HCT116 (cell line): ENCODE data around the gene PTHLH. TPM values are rescaled to one million over a fixed set of nuclear protein-coding genes. Genes with fewer than 3 reads are reported as not detected.

ENCODE experiments used
- ATAC-seq: fragments of 200-7000 bp; cut with Tn5 transposase; 2 replicates; pipeline ENCODE4 v1.9.1; 2020; ENCODE audit warnings: mild to moderate bottlenecking, moderate library complexity
- BruUV-seq: library from RNA; stranded (reverse); fragments of 400-500 nt; replicated peaks from 2 replicates; lab custom pipeline; 2021; lab: Mats Ljungman, UMichigan
- CTCF ChIA-PET: fragments of 300-600 bp; sonication (Branson Sonifier 250); formaldehyde crosslinking; loops from one replicate; lab custom pipeline; 2021; ENCODE audit warnings: antibody characterized with exemption; lab: Charles Lee
- POLR2A ChIA-PET: fragments of 300-600, 350-600 bp; sonication (Branson Sonifier 250); formaldehyde crosslinking; loops from one replicate; lab custom pipeline; 2021; ENCODE audit warnings: antibody characterized with exemption; lab: Charles Lee
- RAD21 ChIA-PET, 2 experiments: fragments of 300-600 bp; sonication (Branson Sonifier 250); formaldehyde crosslinking; loops; one replicate each; lab custom pipeline; 2023; ENCODE audit warnings: low total read pairs in 2 of 2; ENCODE audit not compliant: uncharacterized antibody in 2 of 2, unreplicated experiment in 2 of 2, low non-redundant PET in 1 of 2; lab: Charles Lee
- DNase-seq: peaks from one replicate; pipeline ENCODE4 v3.0.0-alpha.2; 2010; ENCODE audit warnings: low read depth, low spot score
- H2AFZ ChIP-seq: fragments of 200-600 bp; shearing (Covaris generic), sonication (generic); 2 replicates; pipeline ENCODE4 v1.6.1; 2017; ENCODE audit warnings: low read depth, mixed run types, mixed read lengths, antibody characterized with exemption, low read length; ENCODE audit not compliant: poor library complexity, severe bottlenecking
- H3K27ac ChIP-seq: 2 replicates; pipeline ENCODE4 v1.5.1; 2012; ENCODE audit warnings: low read depth, low read length
- H3K27me3 ChIP-seq: fragments of 200-600 bp; sonication (generic); 2 replicates; pipeline ENCODE4 v1.6.1; 2016; ENCODE audit warnings: mixed run types, low read length, mixed read lengths; ENCODE audit not compliant: insufficient read depth
- H3K36me3 ChIP-seq, 2 experiments: fragments of 200-500 bp in 1 of 2; fragments of 200-600 bp in 1 of 2; sonication (Bioruptor generic) in 1 of 2; sonication (generic) in 1 of 2; 2 replicates each; pipeline versions ENCODE4 v1.5.1 to v1.6.1; 2014 to 2016; ENCODE audit warnings: low read length in 2 of 2, inconsistent platforms in 1 of 2, mixed read lengths in 1 of 2, mixed run types in 1 of 2; ENCODE audit not compliant: insufficient read depth in 2 of 2, control insufficient read depth in 1 of 2
- H3K4me1 ChIP-seq, 2 experiments: fragments of 200-600 bp in 1 of 2; sonication (generic) in 1 of 2; 2 replicates each; pipeline versions ENCODE4 v1.5.1 to v1.6.1; 2012 to 2017; ENCODE audit warnings: low read length in 2 of 2, inconsistent platforms in 1 of 2, mild to moderate bottlenecking in 1 of 2, mixed read lengths in 1 of 2, mixed run types in 1 of 2, moderate library complexity in 1 of 2; ENCODE audit not compliant: insufficient read depth in 2 of 2, control insufficient read depth in 1 of 2
- H3K4me2 ChIP-seq: fragments of 200-600 bp; sonication (generic); 2 replicates; pipeline ENCODE4 v1.6.1; 2017; ENCODE audit warnings: mixed run types, low read length, mixed read lengths
- H3K4me3 ChIP-seq, 2 experiments: fragments of 200-600 bp in 1 of 2; sonication (generic) in 1 of 2; replicated peaks in 1 of 2; 2 replicates each; pipeline ENCODE4 v1.5.1; 2011 to 2016; ENCODE audit warnings: low read length in 2 of 2, control low read depth in 1 of 2, low read depth in 1 of 2, mild to moderate bottlenecking in 1 of 2, mixed read lengths in 1 of 2, mixed run types in 1 of 2
- H3K79me2 ChIP-seq: fragments of 200-600 bp; sonication (generic); 2 replicates; pipeline ENCODE4 v1.6.1; 2017; ENCODE audit warnings: mild to moderate bottlenecking, mixed run types, low read length, moderate library complexity, mixed read lengths; ENCODE audit not compliant: insufficient read depth
- H3K9ac ChIP-seq: fragments of 200-600 bp; sonication (generic); 2 replicates; pipeline ENCODE4 v1.6.1; 2016; ENCODE audit warnings: low read length, mixed read lengths
- H3K9me2 ChIP-seq: fragments of 200-600 bp; sonication (generic), shearing (Covaris generic); 2 replicates; pipeline ENCODE4 v1.6.1; 2017; ENCODE audit warnings: mixed run types, mild to moderate bottlenecking, moderate library complexity; ENCODE audit not compliant: insufficient read depth
- H3K9me3 ChIP-seq, 2 experiments: fragments of 200-500 bp in 1 of 2; fragments of 200-600 bp in 1 of 2; sonication (Bioruptor generic) in 1 of 2; sonication (generic) in 1 of 2; 2 replicates each; pipeline ENCODE4 v1.6.1; 2014 to 2017; ENCODE audit warnings: low read length in 2 of 2, mixed read lengths in 2 of 2, inconsistent platforms in 1 of 2, low read depth in 1 of 2, mild to moderate bottlenecking in 1 of 2, mixed run types in 1 of 2, moderate library complexity in 1 of 2; ENCODE audit not compliant: control insufficient read depth in 1 of 2, insufficient read depth in 1 of 2
- H4K20me1 ChIP-seq: fragments of 200-600 bp; sonication (generic), shearing (Covaris generic); 2 replicates; pipeline ENCODE4 v1.6.1; 2017; ENCODE audit warnings: mixed run types, mild to moderate bottlenecking, moderate library complexity; ENCODE audit not compliant: insufficient read depth
- ATF3 ChIP-seq: IDR thresholded peaks from 2 replicates; pipeline ENCODE4 v1.6.1; 2012
- CEBPB ChIP-seq: IDR thresholded peaks from 2 replicates; pipeline ENCODE4 v1.6.1; 2012; ENCODE audit warnings: low read depth
- CTCF ChIP-seq, 3 experiments: fragments of 200-600 bp in 1 of 3; sonication (generic) in 1 of 3; IDR thresholded peaks in 2 of 3; conservative IDR thresholded peaks in 1 of 3; 2 replicates each; pipeline ENCODE4 v1.5.1; 2012 to 2017; ENCODE audit warnings: low read depth in 2 of 3, low read length in 2 of 3, antibody characterized with exemption in 1 of 3, borderline replicate concordance in 1 of 3, control low read depth in 1 of 3, mild to moderate bottlenecking in 1 of 3, mixed read lengths in 1 of 3, mixed run types in 1 of 3, moderate library complexity in 1 of 3; ENCODE audit not compliant: insufficient read depth in 1 of 3
- EGR1 ChIP-seq: IDR thresholded peaks from 2 replicates; pipeline ENCODE4 v1.6.1; 2012; ENCODE audit warnings: low read depth
- ELF1 ChIP-seq: IDR thresholded peaks from 2 replicates; pipeline ENCODE4 v1.6.1; 2012; ENCODE audit warnings: low read depth, borderline replicate concordance
- EZH2 ChIP-seq: fragments of 200-600 bp; sonication (generic); IDR thresholded peaks from 2 replicates; pipeline ENCODE4 v1.6.1; 2017; ENCODE audit warnings: antibody characterized with exemption, mixed run types
- EZH2phosphoT487 ChIP-seq: fragments of 200-600 bp; IDR thresholded peaks from 2 replicates; pipeline ENCODE4 v1.6.1; 2018; ENCODE audit warnings: antibody characterized with exemption, borderline replicate concordance
- JUND ChIP-seq: IDR thresholded peaks from 2 replicates; pipeline ENCODE4 v1.6.1; 2012
- POLR2A ChIP-seq: IDR thresholded peaks from 2 replicates; pipeline ENCODE4 v1.7.0; 2011; ENCODE audit warnings: borderline replicate concordance; ENCODE audit not compliant: insufficient read depth, insufficient read length; ENCODE audit errors: extremely low read depth
- SP1 ChIP-seq: IDR thresholded peaks from 2 replicates; pipeline ENCODE4 v1.6.1; 2012; ENCODE audit warnings: low read depth
- SRF ChIP-seq: IDR thresholded peaks from 2 replicates; pipeline ENCODE4 v1.6.1; 2012; ENCODE audit warnings: low read depth
- TCF7L2 ChIP-seq: IDR thresholded peaks from 2 replicates; pipeline ENCODE4 v1.7.0; 2011; ENCODE audit warnings: borderline replicate concordance, inconsistent platforms; ENCODE audit not compliant: insufficient read depth, insufficient read length; ENCODE audit errors: extremely low read depth
- YY1 ChIP-seq: IDR thresholded peaks from 2 replicates; pipeline ENCODE4 v1.6.1; 2011; ENCODE audit warnings: low read length, low read depth, moderate library complexity, mild to moderate bottlenecking; ENCODE audit not compliant: insufficient replicate concordance; ENCODE audit errors: extremely low read depth
- ZFX ChIP-seq: fragments of 450-650 bp; IDR thresholded peaks from 2 replicates; pipeline ENCODE4 v1.6.1; 2017
- intact Hi-C: fragments of 100-400 bp; cut with micrococcal nuclease; formaldehyde crosslinking; loops from 2 replicates; pipeline ENCODE4 v1.10.0; 2022
- total RNA-seq: library from RNA; stranded (reverse); gene quantifications from one replicate; pipeline ENCODE4 v1.2.1, GENCODE V29; 2021; ENCODE audit not compliant: unreplicated experiment

The PTHLH gene
- total RNA-seq, 1 experiment from 2014 or later = not detected

DNA sequence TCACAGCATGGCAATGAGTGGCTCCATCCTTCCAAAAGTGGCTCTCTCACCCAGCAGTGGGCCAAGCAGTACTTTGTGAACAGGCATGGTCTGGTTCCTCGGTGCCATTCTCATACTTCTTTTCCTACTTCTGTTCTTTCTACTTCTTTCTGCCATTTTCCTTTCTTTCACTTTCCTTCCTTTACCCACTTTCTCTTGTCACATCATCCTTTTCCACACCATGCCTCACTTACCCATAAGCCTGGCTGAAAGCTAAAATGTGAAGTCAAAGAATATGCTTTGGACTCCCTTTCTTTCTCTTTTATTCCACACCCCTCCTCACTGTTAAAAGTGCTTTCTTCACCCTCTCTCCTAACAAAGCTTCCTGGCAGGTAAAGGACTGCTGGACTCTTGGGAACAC lies 57.0 kb downstream of the PTHLH start:
- Histone ChIP-seq H3K9me3 (no peaks in the 10 kb centered on the region), H4K20me1 (no peaks in the 10 kb centered on the region), H3K27ac (no peak overlapping the region), H3K4me3 (no peak overlapping the region), H3K4me1 (no peaks in the 10 kb centered on the region), H3K27me3 (no peaks in the 10 kb centered on the region), H3K4me2 (no peak overlapping the region), H3K36me3 (no peaks in the 10 kb centered on the region), H3K9me2 (no peaks in the 10 kb centered on the region), H3K9ac (no peak overlapping the region), H2AFZ (no peak overlapping the region), H3K79me2 (no peaks in the 10 kb centered on the region)
- DNase-seq = no peak
- BruUV-seq = no TSS peak
- no peak for ATAC-seq
- TF ChIP-seq ATF3 (no peak), ZFX (no peak), SRF (no peak), JUND (no peak), ELF1 (no peak), CEBPB (no peak), TCF7L2 (no peak), POLR2A (no peak), CTCF (IDR thresholded peaks at IDR 0.05 in 2 of 3, conservative IDR thresholded peaks at IDR 0.05 in 1 of 3; ENCODE audit: borderline replicate concordance in 1 of 3, insufficient read depth in 1 of 3, low read depth in 2 of 3, low read length in 2 of 3) (no peak), EGR1 (no peak), SP1 (no peak), YY1 (no peak), EZH2 (no peak), EZH2phosphoT487 (no peak)
- ChIA-PET RAD21 (no interaction called here), CTCF (no interaction called here), POLR2A (no interaction called here)
- intact Hi-C loops = no loop called here
